Motor neuron (in vitro differentiated cells): ENCODE measurements around the gene MRPL55. TPM values are rescaled to one million over a fixed set of nuclear protein-coding genes. Genes with fewer than 3 reads are reported as not detected.
A peak's percentile ranks its signal among the peaks of the same experiment; 100 is the strongest.

Source experiments
- ATAC-seq, 8 experiments: fragments of 200-7000 bp; cut with Tn5 transposase; replicated peaks in 6 of 8; 2 replicates each; pipeline ENCODE4 v1.8.0; 2021; ENCODE audit warnings: mild to moderate bottlenecking in 8 of 8, moderate library complexity in 8 of 8
- H3K27ac ChIP-seq, 2 donors: fragments of 250-450 bp; sonication (Bioruptor Pico); 2 replicates each; pipeline ENCODE4 v1.9.0; 2021; ENCODE audit warnings: antibody characterized with exemption in 2 of 2, mild to moderate bottlenecking in 2 of 2, moderate library complexity in 1 of 2
- H3K4me1 ChIP-seq, 2 donors: fragments of 250-450 bp; sonication (Bioruptor Pico); replicated peaks in 1 of 2; 2 replicates each; pipeline ENCODE4 v1.6.1; 2021; ENCODE audit warnings: antibody characterized with exemption in 2 of 2, mild to moderate bottlenecking in 2 of 2, moderate library complexity in 1 of 2
- H3K4me3 ChIP-seq, 5 donors: fragments of 250-450 bp; sonication (Bioruptor Pico); 2 replicates each; pipeline ENCODE4 v1.9.0; 2021; ENCODE audit warnings: antibody characterized with exemption in 5 of 5, mild to moderate bottlenecking in 5 of 5, moderate library complexity in 4 of 5
- WGBS, 10 experiments: fragments of 450-650 bp; shearing (Covaris generic); methylation state at CpG; one replicate each; pipeline ENCODE4 v1.0.0; 2022; 5-methylcytosine and 5-hydroxymethylcytosine counted together
- in situ Hi-C, 9 experiments: fragments of 400-800 bp; cut with MboI; loops; one replicate each; pipeline ENCODE4 v1.15.0; 2021; ENCODE audit warnings: low sequenced_read_pairs in 9 of 9, low pct_unique_long_range_greater_than_20kb in 2 of 9; ENCODE audit not compliant: unreplicated experiment in 9 of 9
- total RNA-seq, 8 experiments: library from RNA; unstranded; fragments of 300-600 nt; gene quantifications; 2 replicates each; pipeline versions ENCODE4 v1.2.3 to v1.2.4, GENCODE V29; 2022

The MRPL55 gene
- total RNA-seq = 100 to 1,000 TPM in 3 of 8 experiments, 10 to 100 TPM in 5; 60.7 to 175 (median 87.2) TPM

DNA sequence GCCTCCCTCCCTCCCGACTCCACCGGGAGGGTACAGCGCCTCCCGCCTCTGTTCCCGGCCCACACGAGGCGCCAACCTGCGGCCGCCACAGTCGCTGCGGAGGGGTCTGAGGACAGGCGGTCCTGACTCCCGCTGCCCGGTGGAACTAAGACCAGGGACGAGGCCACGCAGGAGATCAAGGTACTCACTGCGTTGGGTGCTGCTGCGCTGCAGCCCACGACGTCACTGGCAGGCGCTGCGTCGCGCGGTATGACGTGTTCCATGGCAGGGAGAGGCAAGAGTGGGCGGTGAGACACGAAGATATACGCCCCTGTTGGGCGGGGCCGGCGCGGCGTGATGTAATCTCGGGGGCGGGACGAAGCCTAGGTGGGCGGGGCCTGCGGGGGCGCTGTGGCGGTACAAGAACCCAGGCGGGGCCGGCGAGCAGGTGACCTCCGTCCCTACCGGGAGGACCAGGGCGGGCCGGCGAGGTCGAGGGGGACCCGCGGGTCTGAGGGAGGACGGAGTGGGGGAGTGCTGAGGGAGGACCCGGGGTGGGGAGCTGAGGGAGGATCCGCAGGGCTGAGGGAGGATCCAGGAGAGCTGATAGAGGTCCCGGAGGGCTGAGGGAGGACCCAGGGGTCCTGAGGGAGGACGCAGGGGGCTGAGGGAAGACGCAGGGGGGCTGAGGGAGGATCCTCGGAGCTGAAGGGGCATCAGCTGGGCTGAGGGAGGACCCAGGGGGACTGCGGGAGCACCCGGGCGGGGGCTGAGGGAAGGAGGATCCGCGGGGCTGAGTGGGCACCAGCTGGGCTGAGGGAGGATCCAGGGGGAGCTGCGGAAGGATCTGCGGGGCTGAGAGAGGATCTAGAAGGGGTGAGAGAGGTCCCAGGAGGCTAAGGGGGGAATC, at the start of gene MRPL55:
MRPL55 (minus strand) TSS at position 227 of the 889 bp plus-strand sequence. CDS start 1,039 bp downstream, outside the sequence.
- peak within 1 kb of the TSS; percentile 72 to 99 (median 94) for H3K4me3 ChIP-seq
- in situ Hi-C loops = no loop called here
- peak within 1 kb of the TSS; percentile 87 to 94 for H3K27ac ChIP-seq
- ATAC-seq = peak; percentile 82 to 96 (median 87)
- H3K4me1 ChIP-seq = peaks cover 12 to 13% of the 10 kb centered on the region in 2 donors
- WGBS, 10 experiments = 0 to 9% methylated on average over 1 to 4 of the region's 66 CpGs; no CpG with 5 or more reads in 8 of the 10 experiments

- 8 to 51% (median 20%) methylated on average over 2 to 18 of the region's 98 CpGs; no CpG with 5 or more reads in 6 of the 10 experiments for WGBS, 10 experiments
- no peaks in the 10 kb centered on the region for H3K4me1 ChIP-seq
- peak in 3 of 8 experiments; percentile 4 to 24 (median 21) for ATAC-seq
- no peak overlapping the region for H3K4me3 ChIP-seq
- H3K27ac ChIP-seq = no peak overlapping the region
- in situ Hi-C loops = no loop called here
Measured at GRCh38 chr1:228158151-228159007, 49.3 kb upstream of the MRPL55 start.

DNA sequence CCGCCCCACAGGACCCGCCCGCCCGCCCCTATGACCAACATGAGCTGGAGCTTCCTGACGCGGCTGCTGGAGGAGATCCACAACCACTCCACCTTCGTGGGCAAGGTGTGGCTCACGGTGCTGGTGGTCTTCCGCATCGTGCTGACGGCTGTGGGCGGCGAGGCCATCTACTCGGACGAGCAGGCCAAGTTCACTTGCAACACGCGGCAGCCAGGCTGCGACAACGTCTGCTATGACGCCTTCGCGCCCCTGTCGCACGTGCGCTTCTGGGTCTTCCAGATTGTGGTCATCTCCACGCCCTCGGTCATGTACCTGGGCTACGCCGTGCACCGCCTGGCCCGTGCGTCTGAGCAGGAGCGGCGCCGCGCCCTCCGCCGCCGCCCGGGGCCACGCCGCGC, 48.6 kb upstream of the MRPL55 start:
- no peak overlapping the region for H3K27ac ChIP-seq
- no peak for ATAC-seq
- no peaks in the 10 kb centered on the region for H3K4me1 ChIP-seq
- 0 to 69% (median 54%) methylated on average over 1 to 19 of the region's 43 CpGs; no CpG with 5 or more reads in 6 of the 10 experiments for WGBS, 10 experiments
- in situ Hi-C loops = no loop called here
- no peak overlapping the region for H3K4me3 ChIP-seq

- H3K27ac ChIP-seq = no peak overlapping the region
- in situ Hi-C loops = no loop called here
- no peak for ATAC-seq
- no peaks in the 10 kb centered on the region for H3K4me1 ChIP-seq
- H3K4me3 ChIP-seq = no peak overlapping the region
- WGBS, 10 experiments = 66 to 100% (median 78%) methylated on average over 3 to 11 of the region's 24 CpGs; no CpG with 5 or more reads in 6 of the 10 experiments
Measured at GRCh38 chr1:228156941-228157728, 48.0 kb upstream of the MRPL55 start.

DNA sequence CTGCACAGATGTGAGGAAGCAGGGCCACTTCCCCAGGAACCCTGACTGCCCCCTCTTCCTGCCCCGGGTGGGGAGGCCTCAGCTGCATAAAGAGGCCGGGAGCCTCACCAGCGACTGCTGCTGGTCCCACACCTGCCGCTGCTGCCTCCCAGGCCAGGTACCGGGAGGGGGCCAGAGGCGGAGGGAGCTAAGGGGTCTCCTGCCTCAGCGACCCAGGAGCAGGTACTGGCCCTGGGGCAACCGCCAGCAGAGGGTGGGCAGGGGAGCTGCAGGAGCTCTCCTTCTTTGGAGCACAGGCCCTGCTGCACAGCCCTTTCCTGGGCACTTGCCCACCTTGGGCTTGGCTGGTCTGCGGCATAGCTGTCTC, 47.4 kb upstream of the MRPL55 start:
- in situ Hi-C loops = no loop called here
- H3K4me1 ChIP-seq = no peaks in the 10 kb centered on the region
- ATAC-seq = no peak
- WGBS, 10 experiments = 47 to 100% (median 71%) methylated on average over 1 to 3 of the region's 9 CpGs; no CpG with 5 or more reads in 6 of the 10 experiments
- no peak overlapping the region for H3K4me3 ChIP-seq
- no peak overlapping the region for H3K27ac ChIP-seq

DNA sequence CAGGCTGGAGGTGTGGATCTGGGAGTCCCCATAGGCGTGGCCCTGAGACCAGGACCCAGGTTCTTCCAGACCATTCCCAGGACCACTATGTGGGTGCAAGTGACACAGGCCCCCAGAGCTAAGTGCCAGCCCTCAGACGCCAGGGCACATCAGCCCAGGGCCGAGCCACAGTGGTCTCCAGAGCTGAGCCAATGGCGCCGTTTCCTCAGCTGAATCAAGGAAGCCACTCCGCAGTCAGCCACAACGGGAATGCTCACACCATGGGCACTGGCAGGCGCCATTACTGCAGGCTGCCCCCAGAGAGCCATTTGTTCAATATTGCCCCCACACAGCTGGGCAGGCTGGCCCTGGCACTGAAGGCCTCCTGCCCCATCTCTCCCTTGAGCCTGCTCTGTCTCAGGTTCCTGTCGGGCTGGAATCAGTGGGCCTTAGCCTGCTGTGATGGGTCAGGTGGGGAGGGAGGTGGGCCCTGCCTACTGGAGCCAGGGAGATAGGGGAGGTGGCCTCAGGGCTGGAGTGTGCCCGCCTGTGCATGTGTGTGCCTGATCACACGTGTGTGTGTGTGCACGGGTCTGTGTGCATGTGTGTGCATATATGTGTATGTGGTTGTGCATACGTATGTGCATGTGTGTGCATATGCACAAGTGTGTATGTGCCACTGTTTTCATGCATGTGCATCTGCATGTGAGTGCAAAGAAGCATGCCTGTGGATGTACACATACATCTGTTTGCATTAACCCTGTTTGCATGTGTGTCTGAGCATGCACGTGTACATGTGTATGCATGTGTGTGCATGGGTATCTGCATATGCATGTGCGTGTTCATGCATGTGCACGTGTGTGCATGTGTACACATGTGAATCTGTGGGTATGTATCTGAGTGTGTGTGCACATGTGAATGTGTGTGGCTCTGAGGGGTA, 46.8 kb upstream of the MRPL55 start:
- in situ Hi-C loops = no loop called here
- Histone ChIP-seq H3K4me1 (peaks cover 0 to 4% of the 10 kb centered on the region in 2 donors), H3K4me3 (no peak overlapping the region), H3K27ac (no peak overlapping the region)
- ATAC-seq = no peak
- WGBS, 10 experiments = 20 to 100% (median 69%) methylated on average over 1 to 12 of the region's 16 CpGs; no CpG with 5 or more reads in 2 of the 10 experiments

GRCh38 chr1:228154670-228155571, 45.8 kb upstream of the MRPL55 start:
- 60 to 87% (median 80%) methylated on average over 1 to 17 of the region's 20 CpGs; no CpG with 5 or more reads in 3 of the 10 experiments for WGBS, 10 experiments
- ATAC-seq = no peak
- no peak overlapping the region for H3K27ac ChIP-seq
- no peak overlapping the region for H3K4me3 ChIP-seq
- peaks cover 6 to 12% of the 10 kb centered on the region in 2 donors for H3K4me1 ChIP-seq
- in situ Hi-C loops = no loop called here

- Histone ChIP-seq H3K27ac (no peak overlapping the region), H3K4me3 (no peak overlapping the region), H3K4me1 (peaks cover 14 to 20% of the 10 kb centered on the region in 2 donors)
- in situ Hi-C loops = no loop called here
- ATAC-seq = no peak
- 53 to 100% (median 75%) methylated on average over 1 to 8 of the region's 11 CpGs; no CpG with 5 or more reads in 4 of the 10 experiments for WGBS, 10 experiments
Measured at GRCh38 chr1:228154021-228154669, 45.0 kb upstream of the MRPL55 start.

- WGBS, 10 experiments = 0 to 100% (median 79%) methylated on average over 1 to 3 of the region's 3 CpGs; no CpG with 5 or more reads in 3 of the 10 experiments
- ATAC-seq = no peak
- Histone ChIP-seq H3K4me1 (peaks cover 22 to 27% of the 10 kb centered on the region in 2 donors), H3K27ac (no peak overlapping the region), H3K4me3 (no peak overlapping the region)
- in situ Hi-C loops = no loop called here
Measured at GRCh38 chr1:228152918-228153258, 43.8 kb upstream of the MRPL55 start.

GRCh38 chr1:228152097-228152917, 43.2 kb upstream of the MRPL55 start:
- in situ Hi-C loops = no loop called here
- Histone ChIP-seq H3K4me3 (no peak overlapping the region), H3K4me1 (peaks cover 22 to 27% of the 10 kb centered on the region in 2 donors), H3K27ac (no peak overlapping the region)
- WGBS, 10 experiments = 87 to 100% (median 92%) methylated on average over 2 to 5 of the region's 19 CpGs; no CpG with 5 or more reads in 6 of the 10 experiments
- ATAC-seq = no peak
